Raji (cell line): ENCODE measurements around the gene AKNA.

Experiments used
- POLR2A ChIP-seq: IDR thresholded peaks from 2 replicates; pipeline ENCODE4 v1.6.1; 2011; ENCODE audit warnings: low read depth, low read length, control low read depth; ENCODE audit not compliant: insufficient read depth

The AKNA gene

GRCh38 chr9:114419796-114420195 lies 32.0 kb upstream of the AKNA start:
- TF ChIP-seq POLR2A, result no peak

- TF ChIP-seq POLR2A, result no peak
Measured at GRCh38 chr9:114418053-114418452, 30.3 kb upstream of the AKNA start.

GRCh38 chr9:114417511-114417910 lies 29.7 kb upstream of the AKNA start:
- no peak for TF ChIP-seq POLR2A

GRCh38 chr9:114416906-114417305 lies 29.1 kb upstream of the AKNA start:
- no peak for TF ChIP-seq POLR2A

- TF ChIP-seq POLR2A, result no peak
Measured at GRCh38 chr9:114416290-114416689, 28.5 kb upstream of the AKNA start.

- no peak for TF ChIP-seq POLR2A
Measured at GRCh38 chr9:114414346-114414745, 26.6 kb upstream of the AKNA start.

- no peak for TF ChIP-seq POLR2A
Measured at GRCh38 chr9:114413861-114414301, 26.1 kb upstream of the AKNA start.

GRCh38 chr9:114412048-114412683 lies 24.4 kb upstream of the AKNA start:
- no peak for TF ChIP-seq POLR2A

- TF ChIP-seq POLR2A, result no peak
Measured at GRCh38 chr9:114411452-114411851, 23.7 kb upstream of the AKNA start.

- no peak for TF ChIP-seq POLR2A
Measured at GRCh38 chr9:114410910-114411309, 23.1 kb upstream of the AKNA start.

GRCh38 chr9:114409842-114410241 lies 22.1 kb upstream of the AKNA start:
- TF ChIP-seq POLR2A, result no peak

- TF ChIP-seq POLR2A, result no peak
Measured at GRCh38 chr9:114409103-114409780, 21.5 kb upstream of the AKNA start.

GRCh38 chr9:114408645-114409044 lies 20.9 kb upstream of the AKNA start:
- no peak for TF ChIP-seq POLR2A

- no peak for TF ChIP-seq POLR2A
Measured at GRCh38 chr9:114407889-114408288, 20.1 kb upstream of the AKNA start.

- no peak for TF ChIP-seq POLR2A
Measured at GRCh38 chr9:114406441-114406840, 18.7 kb upstream of the AKNA start.

- no peak for TF ChIP-seq POLR2A
Measured at GRCh38 chr9:114405294-114406034, 17.7 kb upstream of the AKNA start.
